MCF 10A (cell line): ENCODE data around the gene PRIMA1. TPM values are rescaled to one million over a fixed set of nuclear protein-coding genes. Genes with fewer than 3 reads are reported as not detected.

ENCODE experiments used
- BruUV-seq: library from RNA; stranded (reverse); fragments of 400-500 nt; replicated peaks from 2 replicates; lab custom pipeline; 2021; lab: Mats Ljungman, UMichigan
- CTCF ChIA-PET: fragments of 300-600 bp; sonication (Branson Sonifier 250); formaldehyde crosslinking; extraction: SDS; loops from one replicate; lab custom pipeline; 2021; ENCODE audit warnings: antibody characterized with exemption, inconsistent platforms; lab: Yijun Ruan, JAX
- POLR2A ChIA-PET: fragments of 300-600, 350-650 bp; sonication (Branson Sonifier 250); formaldehyde crosslinking; extraction: SDS; loops from one replicate; lab custom pipeline; 2020; ENCODE audit warnings: antibody characterized with exemption, inconsistent platforms; lab: Yijun Ruan, JAX
- DNase-seq: peaks from one replicate; pipeline ENCODE4 v3.0.0-alpha.2; 2018; ENCODE audit not compliant: unreplicated experiment
- H3K27ac Mint-ChIP-seq: one replicate; pipeline ENCODE4 v1.8.0; 2022; ENCODE audit warnings: mild to moderate bottlenecking, low read depth, mixed read lengths; ENCODE audit not compliant: unreplicated experiment
- H3K27me3 Mint-ChIP-seq: one replicate; pipeline ENCODE4 v1.8.0; 2022; ENCODE audit warnings: mixed read lengths; ENCODE audit not compliant: insufficient read depth, unreplicated experiment
- H3K36me3 Mint-ChIP-seq: one replicate; pipeline ENCODE4 v1.8.0; 2022; ENCODE audit warnings: mild to moderate bottlenecking, moderate library complexity, mixed read lengths; ENCODE audit not compliant: insufficient read depth, unreplicated experiment
- H3K4me1 Mint-ChIP-seq: one replicate; pipeline ENCODE4 v1.8.0; 2022; ENCODE audit warnings: mixed read lengths; ENCODE audit not compliant: insufficient read depth, unreplicated experiment
- H3K4me3 Mint-ChIP-seq: one replicate; pipeline ENCODE4 v1.8.0; 2022; ENCODE audit warnings: mild to moderate bottlenecking, moderate library complexity, mixed read lengths; ENCODE audit not compliant: unreplicated experiment
- H3K9me3 Mint-ChIP-seq: one replicate; pipeline ENCODE4 v1.8.0; 2022; ENCODE audit warnings: mixed read lengths; ENCODE audit not compliant: unreplicated experiment
- CTCF ChIP-seq: fragments of 200-600 bp; IDR thresholded peaks from one replicate; pipeline ENCODE4 v1.8.0; 2022; ENCODE audit warnings: antibody characterized with exemption, mild to moderate bottlenecking; ENCODE audit not compliant: unreplicated experiment
- intact Hi-C: fragments of 100-400 bp; cut with micrococcal nuclease; formaldehyde crosslinking; loops from 2 replicates; pipeline ENCODE4 v1.14.1; 2022
- total RNA-seq: library from RNA; stranded (reverse); gene quantifications from 2 replicates; pipeline ENCODE4 v1.2.3, GENCODE V29; 2022

The PRIMA1 gene
- total RNA-seq, 1 experiment from 2014 or later = not detected

- ChIA-PET CTCF (interaction anchor here (0.5 to 3.5 kb wide), 7 partner anchors 18 to 617 kb away, joined by 3 to 38 read pairs (median 3); no protein-coding TSS in a partner anchor), POLR2A (no interaction called here)
- no TSS peak for BruUV-seq
- no peaks in the 10 kb centered on the region for H3K4me1 Mint-ChIP-seq
- no peak for TF ChIP-seq CTCF
- H3K27me3 Mint-ChIP-seq = no peaks in the 10 kb centered on the region
- intact Hi-C loops = loop anchor here (1.0 to 10.0 kb wide), 2 partner anchors 105 to 134 kb away; no protein-coding TSS in a partner anchor
- H3K4me3 Mint-ChIP-seq = peak overlapping the region; percentile 56
- peaks cover 5% of the 10 kb centered on the region for H3K36me3 Mint-ChIP-seq
- no peaks in the 10 kb centered on the region for H3K9me3 Mint-ChIP-seq
- no peak overlapping the region for H3K27ac Mint-ChIP-seq
- DNase-seq = no peak
Measured at GRCh38 chr14:93789228-93790130, 1.2 kb upstream of the PRIMA1 start.

GRCh38 chr14:93788543-93789227 is 400 bp upstream of the PRIMA1 start:
- ChIA-PET CTCF (interaction anchor here (0.6 to 1.6 kb wide), 6 partner anchors 8 to 157 kb away, joined by 3 to 5 read pairs (median 4); no protein-coding TSS in a partner anchor), POLR2A (no interaction called here)
- Mint-ChIP-seq H3K4me3 (peak overlapping the region; percentile 56), H3K9me3 (no peaks in the 10 kb centered on the region), H3K36me3 (peaks cover 5% of the 10 kb centered on the region), H3K4me1 (no peaks in the 10 kb centered on the region), H3K27ac (no peak overlapping the region), H3K27me3 (no peaks in the 10 kb centered on the region)
- intact Hi-C loops = loop anchor here (1.0 to 10.0 kb wide), 2 partner anchors 106 to 133 kb away; no protein-coding TSS in a partner anchor
- no TSS peak for BruUV-seq
- TF ChIP-seq CTCF = peak; percentile 48
- peak; percentile 42 for DNase-seq

- peaks cover 5% of the 10 kb centered on the region for H3K36me3 Mint-ChIP-seq
- H3K9me3 Mint-ChIP-seq = no peaks in the 10 kb centered on the region
- no peaks in the 10 kb centered on the region for H3K27me3 Mint-ChIP-seq
- intact Hi-C loops = loop anchor here (10.0 kb wide), 1 partner anchor 107 kb away; no protein-coding TSS in a partner anchor
- ChIA-PET CTCF (interaction anchor here (1.6 kb wide), 1 partner anchor 15 kb away, joined by 4 read pairs; no protein-coding TSS in a partner anchor), POLR2A (no interaction called here)
- no peaks in the 10 kb centered on the region for H3K4me1 Mint-ChIP-seq
- H3K4me3 Mint-ChIP-seq = peak overlapping the region; percentile 56
- DNase-seq = no peak
- H3K27ac Mint-ChIP-seq = no peak overlapping the region
- no TSS peak for BruUV-seq
- no peak for TF ChIP-seq CTCF
Measured at GRCh38 chr14:93787465-93788292, 606 bp downstream of the PRIMA1 start.
